GM12892 (cell line): ENCODE measurements around the gene SFTPB.
"Not testable (repeated sequence)": the region's sequence is repeated elsewhere in the genome, so short reads cannot be mapped to it uniquely, and the experiment has no call there.

Experiments
- POLR2A ChIP-seq: IDR thresholded peaks from 2 replicates; pipeline ENCODE4 v1.6.1; 2011; ENCODE audit warnings: low read depth, low read length, control low read depth
- POLR2AphosphoS5 ChIP-seq: IDR thresholded peaks from 2 replicates; pipeline ENCODE4 v1.6.1; 2011; ENCODE audit warnings: low read depth, low read length, control low read depth

DNA sequence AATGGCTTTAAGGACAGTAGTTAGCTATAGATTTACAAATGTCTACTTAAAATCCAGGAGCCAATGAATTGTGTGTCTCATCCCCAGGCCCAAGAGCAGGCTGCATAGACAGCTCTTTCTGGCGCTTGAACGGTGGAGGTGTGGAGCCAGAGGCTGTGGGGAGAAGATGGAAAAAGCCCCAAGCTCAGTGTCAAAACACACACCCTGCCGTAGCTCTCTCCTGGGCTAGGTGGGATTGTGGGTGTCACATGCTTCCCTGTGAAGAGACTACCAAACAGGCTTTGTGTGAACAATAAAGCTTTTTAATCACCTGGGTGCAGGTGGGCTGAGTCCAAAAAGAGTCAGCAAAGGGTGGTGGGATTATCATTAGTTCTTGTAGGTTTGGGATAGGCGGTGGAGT lies 10.6 kb downstream of the SFTPB start:
- TF ChIP-seq POLR2AphosphoS5, POLR2A: not testable (repeated sequence)
